Testis (tissue), 3 donors: ENCODE data around the gene NTN4. TPM values are rescaled to one million over a fixed set of nuclear protein-coding genes. Genes with fewer than 3 reads are reported as not detected.

Source experiments
- DNase-seq: peaks from one replicate; pipeline ENCODE4 v3.0.0-alpha.2; 2019
- H3K27ac ChIP-seq, 2 donors: fragments of 200-600 bp; sonication (generic); one replicate each; pipeline ENCODE4 v1.5.1; 2019
- H3K27me3 ChIP-seq: fragments of 200-600 bp; sonication (generic); one replicate; pipeline ENCODE4 v1.5.1; 2019
- H3K36me3 ChIP-seq: fragments of 200-600 bp; sonication (generic); one replicate; pipeline ENCODE4 v1.5.1; 2017; ENCODE audit warnings: low read depth; ENCODE audit errors: missing control alignments
- H3K4me1 ChIP-seq: fragments of 200-600 bp; sonication (generic); one replicate; pipeline ENCODE4 v1.5.1; 2019
- H3K4me3 ChIP-seq, 2 donors: fragments of 200-600 bp; sonication (generic); one replicate each; pipeline ENCODE4 v1.5.1; 2017 to 2019
- H3K9me3 ChIP-seq: fragments of 200-600 bp; sonication (generic); one replicate; pipeline ENCODE4 v1.5.1; 2017
- POLR2A ChIP-seq: fragments of 450-650 bp; IDR thresholded peaks from one replicate; pipeline ENCODE4 v1.6.1; 2017; ENCODE audit warnings: antibody characterized with exemption, mild to moderate bottlenecking, moderate library complexity
- WGBS, 2 donors: methylation state at CpG; one replicate each; pipeline ENCODE4 v1.1.5; 2018; 5-methylcytosine and 5-hydroxymethylcytosine counted together
- intact Hi-C: fragments of 100-400 bp; cut with DNase I; formaldehyde crosslinking; loops from one replicate; pipeline ENCODE4 v1.15.1; 2023; ENCODE audit warnings: low total_unique reads
- polyA plus RNA-seq: library from polyadenylated mRNA; stranded (reverse); fragments of 350-450 nt; fragmentation: Illumina TruSeq; extraction: RNeasy Lipid Tissue Mini Kit (QIAGEN cat#74804); gene quantifications from one replicate; pipeline ENCODE4 v1.2.3, GENCODE V29; 2014; ENCODE audit warnings: low read depth, low replicate concordance; ENCODE audit not compliant: insufficient read depth
- total RNA-seq, 2 donors: library from RNA; depleted of rRNA; stranded (reverse); fragments of >200 nt; gene quantifications; one replicate each; pipeline ENCODE4 v1.2.3, GENCODE V29; 2016
- TF ChIP-seq, protein P1 (sequence below), 3 experiments: fragments of 450-650 bp in 2 of 3; fragments of 200-600 bp in 1 of 3; sonication (generic) in 1 of 3; IDR thresholded peaks; one replicate each; pipeline ENCODE4 v1.5.1; 2016 to 2019; ENCODE audit warnings: antibody characterized with exemption in 3 of 3, mild to moderate bottlenecking in 2 of 3, moderate library complexity in 1 of 3

Gene NTN4
- total and polyA plus RNA-seq, 3 donors from 2014 or later = 15.9 to 84.9 (median 43.8) TPM

DNA sequence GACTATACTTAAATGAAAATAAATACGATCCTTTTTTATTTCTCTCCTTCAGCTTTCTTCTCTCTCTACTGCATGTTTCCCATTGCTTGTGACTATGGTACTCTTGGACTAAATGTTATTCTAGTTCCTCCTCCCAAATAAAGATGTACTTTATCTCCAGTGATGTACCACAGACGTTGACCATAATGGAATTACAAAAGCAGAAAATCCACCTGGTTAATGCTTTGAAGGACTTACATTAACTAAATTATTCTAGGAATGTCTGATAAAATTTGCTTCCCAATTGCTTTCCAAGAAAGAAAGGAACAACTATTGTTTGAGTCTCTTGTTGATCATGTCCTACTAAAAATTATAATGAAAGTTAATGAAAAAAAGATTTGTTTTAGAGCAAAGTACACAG lies 71.8 kb downstream of the NTN4 start:
- intact Hi-C loops = no loop called here
- Histone ChIP-seq H3K9me3 (no peaks in the 10 kb centered on the region), H3K4me3 (no peak overlapping the region), H3K36me3 (no peaks in the 10 kb centered on the region), H3K27me3 (no peaks in the 10 kb centered on the region), H3K27ac (no peak overlapping the region), H3K4me1 (no peaks in the 10 kb centered on the region)
- TF ChIP-seq, protein P1, sequence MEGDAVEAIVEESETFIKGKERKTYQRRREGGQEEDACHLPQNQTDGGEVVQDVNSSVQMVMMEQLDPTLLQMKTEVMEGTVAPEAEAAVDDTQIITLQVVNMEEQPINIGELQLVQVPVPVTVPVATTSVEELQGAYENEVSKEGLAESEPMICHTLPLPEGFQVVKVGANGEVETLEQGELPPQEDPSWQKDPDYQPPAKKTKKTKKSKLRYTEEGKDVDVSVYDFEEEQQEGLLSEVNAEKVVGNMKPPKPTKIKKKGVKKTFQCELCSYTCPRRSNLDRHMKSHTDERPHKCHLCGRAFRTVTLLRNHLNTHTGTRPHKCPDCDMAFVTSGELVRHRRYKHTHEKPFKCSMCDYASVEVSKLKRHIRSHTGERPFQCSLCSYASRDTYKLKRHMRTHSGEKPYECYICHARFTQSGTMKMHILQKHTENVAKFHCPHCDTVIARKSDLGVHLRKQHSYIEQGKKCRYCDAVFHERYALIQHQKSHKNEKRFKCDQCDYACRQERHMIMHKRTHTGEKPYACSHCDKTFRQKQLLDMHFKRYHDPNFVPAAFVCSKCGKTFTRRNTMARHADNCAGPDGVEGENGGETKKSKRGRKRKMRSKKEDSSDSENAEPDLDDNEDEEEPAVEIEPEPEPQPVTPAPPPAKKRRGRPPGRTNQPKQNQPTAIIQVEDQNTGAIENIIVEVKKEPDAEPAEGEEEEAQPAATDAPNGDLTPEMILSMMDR (IDR thresholded peaks at IDR 0.05) = no peak
- no peak for TF ChIP-seq POLR2A
- 66 to 69% methylated on average over 2 of the region's 2 CpGs for WGBS, 2 donors
- no peak for DNase-seq

DNA sequence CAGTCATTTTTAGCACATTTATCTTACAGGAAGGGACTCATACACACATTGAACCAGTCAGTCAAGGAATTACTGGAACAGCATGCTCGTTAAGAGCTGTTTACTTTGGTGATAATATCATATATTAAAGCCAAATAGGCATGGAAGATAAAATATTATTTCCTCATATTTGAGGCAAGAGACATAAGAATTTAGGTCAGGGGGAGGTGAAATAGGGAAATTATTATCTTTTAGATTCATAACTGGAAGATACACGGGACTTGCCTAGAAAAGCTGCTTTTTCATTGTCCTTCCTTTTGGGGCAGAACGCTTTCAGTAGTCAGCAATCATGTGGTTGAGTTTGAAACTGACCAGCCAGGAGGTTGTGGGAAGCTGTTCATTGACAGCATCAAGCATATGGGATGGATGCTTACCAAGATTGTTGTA lies 72.5 kb downstream of the NTN4 start:
- Histone ChIP-seq H3K9me3 (no peaks in the 10 kb centered on the region), H3K36me3 (no peaks in the 10 kb centered on the region), H3K4me1 (no peaks in the 10 kb centered on the region), H3K27me3 (no peaks in the 10 kb centered on the region), H3K27ac (no peak overlapping the region), H3K4me3 (no peak overlapping the region)
- TF ChIP-seq POLR2A = no peak
- TF ChIP-seq, protein P1 (IDR thresholded peaks at IDR 0.05) = no peak
- DNase-seq = no peak
- intact Hi-C loops = no loop called here
- WGBS, 2 donors = 59 to 62% methylated on average over 3 of the region's 3 CpGs

DNA sequence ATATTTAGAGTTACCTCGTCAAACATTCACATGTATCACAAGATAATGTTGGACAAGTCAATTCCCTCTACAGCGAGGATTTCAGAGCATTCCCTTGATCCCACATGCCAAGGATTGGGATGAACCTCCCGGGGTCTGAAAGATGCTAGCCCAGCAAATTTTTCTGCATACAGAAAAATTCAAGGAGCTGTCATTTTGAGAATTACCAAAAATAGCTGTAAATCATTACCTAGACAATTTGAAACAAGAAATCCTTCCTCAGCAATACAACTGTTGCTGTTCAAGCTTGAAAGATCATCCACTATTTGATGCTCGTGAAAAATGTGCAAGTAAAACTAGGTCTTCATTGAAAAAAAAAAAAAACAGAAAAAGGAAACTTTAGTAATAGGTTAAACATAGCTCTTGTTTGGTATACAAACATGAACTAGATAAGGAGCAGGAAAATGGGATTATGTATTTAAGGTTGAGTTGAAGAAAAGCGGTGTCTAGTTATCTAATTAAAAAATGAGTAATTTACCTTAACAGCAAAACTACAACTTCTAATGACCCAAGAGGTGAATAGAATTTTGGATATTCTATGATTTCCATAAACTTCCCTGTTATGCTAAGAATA lies 73.1 kb downstream of the NTN4 start:
- intact Hi-C loops = no loop called here
- no peaks in the 10 kb centered on the region for H3K4me1 ChIP-seq
- no peak overlapping the region for H3K27ac ChIP-seq
- no peak for DNase-seq
- no peaks in the 10 kb centered on the region for H3K9me3 ChIP-seq
- 84 to 90% methylated on average over 5 of the region's 5 CpGs for WGBS, 2 donors
- H3K4me3 ChIP-seq = no peak overlapping the region
- TF ChIP-seq POLR2A = no peak
- TF ChIP-seq, protein P1 (IDR thresholded peaks at IDR 0.05) = no peak
- H3K27me3 ChIP-seq = no peaks in the 10 kb centered on the region
- no peaks in the 10 kb centered on the region for H3K36me3 ChIP-seq

DNA sequence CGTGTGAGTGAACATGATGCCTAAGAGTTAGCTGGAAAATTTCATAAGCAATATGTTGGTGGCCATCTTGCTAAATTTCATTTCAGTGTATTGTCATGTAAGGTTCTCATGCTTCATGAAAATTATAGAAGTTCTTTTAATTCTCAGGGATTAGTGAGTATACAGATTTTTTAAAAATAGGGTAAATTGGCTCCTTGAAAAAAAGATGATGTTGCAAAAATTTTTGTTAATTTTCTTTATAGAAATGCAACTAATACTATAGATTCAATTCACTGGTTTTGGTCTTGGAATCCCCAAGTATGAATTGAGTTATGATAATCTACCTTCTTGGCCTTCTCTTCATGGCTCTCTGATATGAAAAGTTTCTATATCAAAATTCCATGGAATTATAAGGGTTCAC lies 75.4 kb downstream of the NTN4 start:
- Histone ChIP-seq H3K36me3 (no peaks in the 10 kb centered on the region), H3K27me3 (no peaks in the 10 kb centered on the region), H3K9me3 (no peaks in the 10 kb centered on the region), H3K4me3 (no peak overlapping the region), H3K27ac (no peak overlapping the region), H3K4me1 (no peaks in the 10 kb centered on the region)
- intact Hi-C loops = no loop called here
- 94 to 95% methylated on average over 1 of the region's 1 CpG for WGBS, 2 donors
- no peak for TF ChIP-seq POLR2A
- TF ChIP-seq, protein P1 (IDR thresholded peaks at IDR 0.05) = no peak
- DNase-seq = no peak

DNA sequence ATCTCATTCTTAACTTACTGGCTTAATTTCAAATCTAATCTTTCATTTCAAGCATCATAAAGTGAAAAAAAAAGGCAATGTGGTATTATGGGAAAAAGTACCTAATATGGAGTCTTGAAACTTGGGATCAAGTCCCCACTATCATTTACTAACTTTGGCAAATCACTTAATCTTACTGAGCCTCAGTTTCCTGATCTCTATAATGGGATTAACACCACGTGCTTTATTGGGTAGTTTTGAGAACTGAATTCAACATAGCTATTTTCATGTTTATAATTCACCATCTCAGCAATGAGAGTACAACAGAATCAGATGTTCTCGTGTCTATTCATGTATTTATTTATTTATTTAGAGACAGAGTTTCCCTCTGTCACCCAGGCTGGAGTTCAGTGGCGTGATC lies 78.3 kb downstream of the NTN4 start:
- no peaks in the 10 kb centered on the region for H3K36me3 ChIP-seq
- no peak for TF ChIP-seq POLR2A
- TF ChIP-seq, protein P1 (IDR thresholded peaks at IDR 0.05) = no peak
- no peak overlapping the region for H3K27ac ChIP-seq
- H3K4me1 ChIP-seq = no peaks in the 10 kb centered on the region
- H3K4me3 ChIP-seq = no peak overlapping the region
- intact Hi-C loops = no loop called here
- H3K27me3 ChIP-seq = no peaks in the 10 kb centered on the region
- no peak for DNase-seq
- no peaks in the 10 kb centered on the region for H3K9me3 ChIP-seq
- WGBS, 2 donors = 88% methylated on average over 3 of the region's 3 CpGs
